ENCODE results near the gene ITGAE.
"Not testable (repeated sequence)": the region's sequence is repeated elsewhere in the genome, so short reads cannot be mapped to it uniquely, and the experiment has no call there.

The ITGAE gene

DNA sequence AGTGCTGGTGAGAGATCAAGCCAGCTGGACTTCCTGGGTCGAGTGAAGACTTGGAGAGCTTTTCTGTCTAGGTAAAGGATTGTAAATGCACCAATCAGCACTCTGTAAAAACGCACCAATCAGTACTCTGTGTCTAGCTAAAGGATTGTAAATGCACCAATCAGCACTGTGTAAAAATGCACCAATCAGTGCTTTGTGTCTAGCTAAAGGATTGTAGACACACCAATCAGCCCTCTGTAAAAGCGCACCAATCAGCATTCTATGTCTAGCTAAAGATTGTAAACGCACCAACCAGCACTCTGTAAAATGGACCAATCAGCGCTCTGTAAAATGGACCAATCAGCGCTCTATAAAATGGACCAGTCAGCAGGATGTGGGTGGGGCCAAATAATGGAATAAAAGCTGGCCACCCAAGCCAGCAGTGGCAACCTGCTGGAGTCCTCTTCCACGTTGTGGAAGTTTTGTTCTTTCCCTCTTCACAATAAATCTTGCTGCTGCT lies 98.9 kb downstream of the ITGAE start:
- H3K27ac Mint-ChIP-seq (ENCODE audit: low read depth); H3K36me3 Mint-ChIP-seq (ENCODE audit: insufficient read depth); H3K9me3 Mint-ChIP-seq; ATAC-seq (replicated peaks; ENCODE audit: extremely low read depth, poor library complexity, severe bottlenecking); DNase-seq (ENCODE audit: low spot score in 2 of 2); H3K27me3 Mint-ChIP-seq; H3K4me3 Mint-ChIP-seq: not testable (repeated sequence)
- peaks cover 14% of the 10 kb centered on the region for H3K4me1 Mint-ChIP-seq

DNA sequence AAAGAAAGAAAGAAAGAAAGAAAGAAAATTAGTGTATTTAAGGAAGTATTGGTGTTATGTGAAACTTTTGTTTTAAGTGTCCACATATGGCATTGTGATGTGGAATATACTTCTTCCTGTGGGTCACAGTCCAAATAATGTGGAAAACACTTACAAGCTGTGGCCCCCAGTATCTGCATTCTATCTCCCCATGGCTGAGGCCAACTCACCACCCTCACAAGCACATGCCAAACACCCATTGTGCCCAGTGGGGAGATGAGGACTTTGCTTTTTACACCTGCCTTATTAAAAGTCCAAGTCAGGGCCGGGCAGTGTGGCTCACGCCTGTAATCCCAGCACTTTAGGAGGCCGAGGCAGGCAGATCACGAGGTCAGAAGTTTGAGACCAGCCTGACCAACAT lies 101.0 kb downstream of the ITGAE start:
- peaks cover 2% of the 10 kb centered on the region for H3K36me3 Mint-ChIP-seq (ENCODE audit: insufficient read depth)
- H3K4me3 Mint-ChIP-seq, result no peak overlapping the region
- no peak for DNase-seq (ENCODE audit: low spot score in 2 of 2)
- H3K27me3 Mint-ChIP-seq, result no peaks in the 10 kb centered on the region
- H3K4me1 Mint-ChIP-seq, result peaks cover 8% of the 10 kb centered on the region
- no peak overlapping the region for H3K27ac Mint-ChIP-seq (ENCODE audit: low read depth)
- no peak for ATAC-seq (replicated peaks; ENCODE audit: extremely low read depth, poor library complexity, severe bottlenecking)
- no peaks in the 10 kb centered on the region for H3K9me3 Mint-ChIP-seq

DNA sequence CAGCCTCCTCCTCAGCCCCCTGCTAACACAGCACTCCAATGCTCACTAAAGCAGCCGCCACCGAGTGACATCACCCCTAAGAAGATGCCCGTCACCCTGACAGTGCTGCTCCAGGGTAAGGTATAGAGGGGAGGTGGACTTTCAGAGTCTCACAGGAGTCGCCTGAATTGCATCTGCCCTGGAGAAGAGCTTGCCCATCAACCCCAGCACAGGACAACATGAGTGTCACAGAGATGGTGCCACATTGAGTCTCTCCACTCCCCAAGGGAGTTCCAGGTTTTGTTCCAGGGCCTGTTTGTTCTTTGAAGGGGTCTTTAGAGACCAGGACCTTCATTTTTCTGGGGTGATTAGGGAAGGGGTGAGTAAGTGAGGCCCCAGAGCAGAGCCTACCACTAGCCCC lies 102.8 kb downstream of the ITGAE start:
- Mint-ChIP-seq H3K27ac (ENCODE audit: low read depth) (no peak overlapping the region), H3K36me3 (ENCODE audit: insufficient read depth) (peaks cover 7% of the 10 kb centered on the region), H3K4me1 (peaks cover 13% of the 10 kb centered on the region), H3K4me3 (peak overlapping the region; percentile 40), H3K27me3 (no peaks in the 10 kb centered on the region), H3K9me3 (no peaks in the 10 kb centered on the region)
- DNase-seq (ENCODE audit: low spot score in 2 of 2), result no peak
- ATAC-seq (replicated peaks; ENCODE audit: extremely low read depth, poor library complexity, severe bottlenecking), result no peak

- H3K4me1 Mint-ChIP-seq, result peaks cover 13% of the 10 kb centered on the region
- H3K4me3 Mint-ChIP-seq, result no peak overlapping the region
- ATAC-seq (replicated peaks; ENCODE audit: extremely low read depth, poor library complexity, severe bottlenecking), result no peak
- no peak for DNase-seq (ENCODE audit: low spot score in 2 of 2)
- H3K36me3 Mint-ChIP-seq (ENCODE audit: insufficient read depth), result peaks cover 7% of the 10 kb centered on the region
- H3K27me3 Mint-ChIP-seq, result no peaks in the 10 kb centered on the region
- no peak overlapping the region for H3K27ac Mint-ChIP-seq (ENCODE audit: low read depth)
- no peaks in the 10 kb centered on the region for H3K9me3 Mint-ChIP-seq
Measured at GRCh38 chr17:3697103-3697476, 103.9 kb downstream of the ITGAE start.

- peak within 1 kb of the TSS; percentile 80 for H3K4me3 Mint-ChIP-seq
- no peaks in the 10 kb centered on the region for H3K9me3 Mint-ChIP-seq
- H3K27me3 Mint-ChIP-seq, result no peaks in the 10 kb centered on the region
- DNase-seq (ENCODE audit: low spot score in 2 of 2) (no peak), ATAC-seq (replicated peaks; ENCODE audit: extremely low read depth, poor library complexity, severe bottlenecking) (peak; percentile 64)
- H3K4me1 Mint-ChIP-seq, result peaks cover 20% of the 10 kb centered on the region
- peak within 1 kb of the TSS; percentile 51 for H3K27ac Mint-ChIP-seq (ENCODE audit: low read depth)
- peaks cover 7% of the 10 kb centered on the region for H3K36me3 Mint-ChIP-seq (ENCODE audit: insufficient read depth)
Measured at GRCh38 chr17:3695723-3696411, 105.1 kb downstream of the ITGAE start, which contains the start of gene P2RX5. Gene P2RX5, minus strand, starts transcription at chr17:3696155. Its CDS starts 150 bp downstream, at chr17:3696005.

DNA sequence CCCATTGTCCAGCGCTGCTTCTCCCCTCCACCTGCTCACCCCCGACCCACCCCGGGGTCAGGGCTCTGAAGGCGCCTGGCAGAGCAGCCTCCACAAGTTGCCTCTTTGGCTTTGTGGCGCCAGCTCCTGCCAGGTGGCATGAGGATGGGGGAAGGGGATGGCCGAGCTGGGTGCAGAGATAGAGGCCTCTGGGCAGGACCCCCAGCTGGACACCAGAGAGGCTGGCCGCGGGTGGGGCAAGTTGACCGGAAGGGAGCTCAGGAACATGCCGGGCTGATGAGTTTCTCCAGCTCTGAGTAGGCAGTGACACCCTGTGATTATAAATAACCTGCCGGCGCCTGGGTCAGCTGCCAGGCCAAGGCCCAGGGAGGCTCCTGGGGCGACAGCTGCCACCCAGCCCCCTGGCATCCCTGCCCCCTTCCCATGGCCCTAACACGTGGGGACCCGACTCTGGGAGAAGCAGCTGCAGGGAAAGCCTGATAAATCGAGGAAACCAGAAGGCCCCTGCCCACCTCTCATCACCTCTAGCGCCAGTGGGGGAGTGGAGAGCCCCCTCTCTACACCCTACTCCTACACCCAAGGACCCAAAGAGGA lies 105.8 kb downstream of the ITGAE start:
- Mint-ChIP-seq H3K4me1 (peaks cover 20% of the 10 kb centered on the region), H3K9me3 (no peaks in the 10 kb centered on the region), H3K27ac (ENCODE audit: low read depth) (peak overlapping the region; percentile 51), H3K4me3 (peak overlapping the region; percentile 80), H3K27me3 (no peaks in the 10 kb centered on the region), H3K36me3 (ENCODE audit: insufficient read depth) (peaks cover 9% of the 10 kb centered on the region)
- ATAC-seq (replicated peaks; ENCODE audit: extremely low read depth, poor library complexity, severe bottlenecking) (no peak), DNase-seq (ENCODE audit: low spot score in 2 of 2) (no peak)

GRCh38 chr17:3693829-3694231 lies 107.2 kb downstream of the ITGAE start:
- peak overlapping the region; percentile 80 for H3K4me3 Mint-ChIP-seq
- H3K36me3 Mint-ChIP-seq (ENCODE audit: insufficient read depth), result peaks cover 12% of the 10 kb centered on the region
- DNase-seq (ENCODE audit: low spot score in 2 of 2) (no peak), ATAC-seq (replicated peaks; ENCODE audit: extremely low read depth, poor library complexity, severe bottlenecking) (peak; percentile 38)
- H3K9me3 Mint-ChIP-seq, result no peaks in the 10 kb centered on the region
- no peaks in the 10 kb centered on the region for H3K27me3 Mint-ChIP-seq
- peak overlapping the region; percentile 74 for H3K27ac Mint-ChIP-seq (ENCODE audit: low read depth)
- peaks cover 20% of the 10 kb centered on the region for H3K4me1 Mint-ChIP-seq

GRCh38 chr17:3693141-3693540 lies 107.8 kb downstream of the ITGAE start:
- no peak for ATAC-seq (replicated peaks; ENCODE audit: extremely low read depth, poor library complexity, severe bottlenecking)
- peaks cover 20% of the 10 kb centered on the region for H3K4me1 Mint-ChIP-seq
- H3K9me3 Mint-ChIP-seq, result no peaks in the 10 kb centered on the region
- peaks cover 15% of the 10 kb centered on the region for H3K36me3 Mint-ChIP-seq (ENCODE audit: insufficient read depth)
- H3K4me3 Mint-ChIP-seq, result peak overlapping the region; percentile 80
- H3K27me3 Mint-ChIP-seq, result no peaks in the 10 kb centered on the region
- H3K27ac Mint-ChIP-seq (ENCODE audit: low read depth), result no peak overlapping the region
- DNase-seq (ENCODE audit: low spot score in 2 of 2), result no peak

DNA sequence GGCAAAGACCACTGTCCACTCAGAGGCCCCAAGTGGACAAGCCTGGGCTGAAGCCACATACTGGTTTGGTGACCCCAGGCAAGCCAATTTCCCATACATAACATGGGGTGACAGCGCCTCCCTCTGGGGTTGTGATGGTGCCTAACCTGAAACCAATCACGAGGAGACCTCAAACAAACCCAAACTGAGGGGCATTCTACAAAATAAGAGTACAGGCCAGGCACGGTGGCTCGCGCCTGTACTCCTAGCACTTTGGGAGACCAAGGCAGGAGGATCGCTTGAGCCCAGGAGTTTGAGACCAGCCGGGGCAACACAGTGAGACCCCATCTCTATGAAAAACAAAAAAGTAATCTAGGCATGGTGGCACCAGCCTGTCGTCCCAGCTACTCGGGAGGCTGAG lies 108.6 kb downstream of the ITGAE start:
- DNase-seq (ENCODE audit: low spot score in 2 of 2) (no peak), ATAC-seq (replicated peaks; ENCODE audit: extremely low read depth, poor library complexity, severe bottlenecking) (no peak)
- H3K27ac Mint-ChIP-seq (ENCODE audit: low read depth), result no peak overlapping the region
- H3K4me1 Mint-ChIP-seq, result peaks cover 20% of the 10 kb centered on the region
- no peaks in the 10 kb centered on the region for H3K27me3 Mint-ChIP-seq
- H3K36me3 Mint-ChIP-seq (ENCODE audit: insufficient read depth), result peaks cover 17% of the 10 kb centered on the region
- no peak overlapping the region for H3K4me3 Mint-ChIP-seq
- H3K9me3 Mint-ChIP-seq, result no peaks in the 10 kb centered on the region

- Mint-ChIP-seq H3K9me3 (no peaks in the 10 kb centered on the region), H3K4me3 (no peak overlapping the region), H3K4me1 (peaks cover 20% of the 10 kb centered on the region), H3K36me3 (ENCODE audit: insufficient read depth) (peaks cover 17% of the 10 kb centered on the region), H3K27me3 (no peaks in the 10 kb centered on the region), H3K27ac (ENCODE audit: low read depth) (no peak overlapping the region)
- DNase-seq (ENCODE audit: low spot score in 2 of 2) (no peak), ATAC-seq (replicated peaks; ENCODE audit: extremely low read depth, poor library complexity, severe bottlenecking) (no peak)
Measured at GRCh38 chr17:3691617-3692067, 109.3 kb downstream of the ITGAE start.

GRCh38 chr17:3690094-3690715 lies 110.8 kb downstream of the ITGAE start:
- Mint-ChIP-seq H3K27ac (ENCODE audit: low read depth) (no peak overlapping the region), H3K36me3 (ENCODE audit: insufficient read depth) (peaks cover 18% of the 10 kb centered on the region), H3K9me3 (no peaks in the 10 kb centered on the region), H3K4me3 (no peak overlapping the region), H3K27me3 (no peaks in the 10 kb centered on the region), H3K4me1 (peaks cover 20% of the 10 kb centered on the region)
- ATAC-seq (replicated peaks; ENCODE audit: extremely low read depth, poor library complexity, severe bottlenecking) (no peak), DNase-seq (ENCODE audit: low spot score in 2 of 2) (no peak)

DNA sequence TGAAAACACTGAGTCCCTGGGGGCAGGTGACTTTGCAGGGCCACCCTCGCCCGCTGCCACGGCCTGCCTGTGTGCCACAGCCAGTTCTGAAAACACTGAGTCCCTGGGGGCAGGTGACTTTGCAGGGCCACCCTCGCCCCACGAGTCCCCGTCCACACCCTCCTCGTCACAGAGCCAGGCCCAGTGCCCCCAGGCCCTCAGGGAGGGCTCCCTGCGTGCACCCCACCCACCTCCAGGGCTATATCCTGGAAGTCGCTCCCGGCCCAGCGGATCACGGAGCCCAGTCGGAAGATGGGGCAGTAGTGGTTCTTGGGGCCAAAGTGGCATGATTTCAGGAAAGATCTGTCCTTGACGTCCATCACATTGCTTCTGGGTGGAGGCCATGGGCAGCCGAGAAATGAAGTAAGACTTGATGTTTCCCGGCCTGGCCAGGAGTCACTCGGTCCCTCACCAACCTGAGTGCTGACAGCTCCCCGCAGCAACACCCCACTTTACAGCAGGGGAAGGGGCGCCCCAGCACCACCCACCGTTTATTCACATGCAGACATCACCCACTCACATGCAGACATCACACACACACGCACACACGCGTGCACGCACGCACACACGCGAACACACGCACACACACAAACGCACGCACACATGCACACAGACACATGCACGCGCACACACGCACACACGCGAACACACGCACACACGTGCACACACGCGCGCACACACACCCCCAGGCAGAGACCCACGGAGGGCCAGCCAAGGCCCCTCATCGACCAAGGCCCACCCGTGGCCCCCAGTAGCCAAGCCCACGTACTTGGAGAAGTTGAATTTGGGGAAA lies 111.5 kb downstream of the ITGAE start:
- peaks cover 15% of the 10 kb centered on the region for H3K4me1 Mint-ChIP-seq
- DNase-seq (ENCODE audit: low spot score in 2 of 2) (no peak), ATAC-seq (replicated peaks; ENCODE audit: extremely low read depth, poor library complexity, severe bottlenecking) (no peak)
- H3K27me3 Mint-ChIP-seq, result no peaks in the 10 kb centered on the region
- H3K27ac Mint-ChIP-seq (ENCODE audit: low read depth), result no peak overlapping the region
- H3K4me3 Mint-ChIP-seq, result no peak overlapping the region
- no peaks in the 10 kb centered on the region for H3K9me3 Mint-ChIP-seq
- peaks cover 21% of the 10 kb centered on the region for H3K36me3 Mint-ChIP-seq (ENCODE audit: insufficient read depth)

Measured in central memory CD8-positive, alpha-beta T cell (primary cell).